ENCODE results near the gene TRIM7. TPM values are rescaled to one million over a fixed set of nuclear protein-coding genes. Genes with fewer than 3 reads are reported as not detected.

TRIM7 gene
- total and polyA plus RNA-seq, 9 of the 15 experiments (the other 6 are each of a cell fraction or from before 2014, with no cell fraction given) = 2.6 to 14.9 (median 8.9) TPM

GRCh38 chr5:181190711-181191525, 14.1 kb downstream of the TRIM7 start (continued):
- TF ChIP-seq ZBTB40 (IDR thresholded peaks at IDR 0.05) (no peak), ZBTB40 (CRISPR knock-in tag; IDR thresholded peaks at IDR 0.05) (no peak), ZNF143 (CRISPR knock-in tag; IDR thresholded peaks at IDR 0.05) (no peak), SP1 (CRISPR knock-in tag; IDR thresholded peaks at IDR 0.05) (no peak), STAT5B (CRISPR knock-in tag; IDR thresholded peaks at IDR 0.05) (no peak), NFE2 (IDR thresholded peaks at IDR 0.05; ENCODE audit: low read depth) (no peak), MTF1 (CRISPR knock-in tag; IDR thresholded peaks at IDR 0.05; ENCODE audit: borderline replicate concordance) (no peak), HDAC3 (IDR thresholded peaks at IDR 0.05; ENCODE audit: borderline replicate concordance, partially characterized antibody) (no peak), HNRNPL (IDR thresholded peaks at IDR 0.05; ENCODE audit: low read depth, low read length) (no peak), MEF2D (tag; conservative IDR thresholded peaks at IDR 0.05; ENCODE audit: low read depth) (no peak), GMEB1 (CRISPR knock-in tag; IDR thresholded peaks at IDR 0.05) (0 out of 2 replicates have a peak, but pooled peaks have one; percentile 4), GTF2A2 (tag; IDR thresholded peaks at IDR 0.05) (no peak), MEIS2 (IDR thresholded peaks at IDR 0.05; ENCODE audit: partially characterized antibody) (peak; percentile 19), HMBOX1 (IDR thresholded peaks at IDR 0.05) (no peak), ZNF583 (CRISPR knock-in tag; IDR thresholded peaks at IDR 0.05) (0 out of 2 replicates have a peak, but pooled peaks have one; percentile 49)
